Motor neuron (in vitro differentiated cells): Measurements from ENCODE around the gene XPC. TPM values are rescaled to one million over a fixed set of nuclear protein-coding genes. Genes with fewer than 3 reads are reported as not detected.
"Not testable (repeated sequence)": the region's sequence is repeated elsewhere in the genome, so short reads cannot be mapped to it uniquely, and the experiment has no call there.

Source experiments
- ATAC-seq, 8 experiments: fragments of 200-7000 bp; cut with Tn5 transposase; replicated peaks in 6 of 8; 2 replicates each; pipeline ENCODE4 v1.8.0; 2021; ENCODE audit warnings: mild to moderate bottlenecking in 8 of 8, moderate library complexity in 8 of 8
- H3K27ac ChIP-seq, 2 donors: fragments of 250-450 bp; sonication (Bioruptor Pico); 2 replicates each; pipeline ENCODE4 v1.9.0; 2021; ENCODE audit warnings: antibody characterized with exemption in 2 of 2, mild to moderate bottlenecking in 2 of 2, moderate library complexity in 1 of 2
- H3K4me1 ChIP-seq, 2 donors: fragments of 250-450 bp; sonication (Bioruptor Pico); replicated peaks in 1 of 2; 2 replicates each; pipeline ENCODE4 v1.6.1; 2021; ENCODE audit warnings: antibody characterized with exemption in 2 of 2, mild to moderate bottlenecking in 2 of 2, moderate library complexity in 1 of 2
- H3K4me3 ChIP-seq, 5 donors: fragments of 250-450 bp; sonication (Bioruptor Pico); 2 replicates each; pipeline ENCODE4 v1.9.0; 2021; ENCODE audit warnings: antibody characterized with exemption in 5 of 5, mild to moderate bottlenecking in 5 of 5, moderate library complexity in 4 of 5
- WGBS, 10 experiments: fragments of 450-650 bp; shearing (Covaris generic); methylation state at CpG; one replicate each; pipeline ENCODE4 v1.0.0; 2022; 5-methylcytosine and 5-hydroxymethylcytosine counted together
- in situ Hi-C, 9 experiments: fragments of 400-800 bp; cut with MboI; loops; one replicate each; pipeline ENCODE4 v1.15.0; 2021; ENCODE audit warnings: low sequenced_read_pairs in 9 of 9, low pct_unique_long_range_greater_than_20kb in 2 of 9; ENCODE audit not compliant: unreplicated experiment in 9 of 9
- total RNA-seq, 8 experiments: library from RNA; unstranded; fragments of 300-600 nt; gene quantifications; 2 replicates each; pipeline versions ENCODE4 v1.2.3 to v1.2.4, GENCODE V29; 2022

The XPC gene
- total RNA-seq, 8 experiments from 2014 or later: 22.3 to 94.0 (median 36.3) TPM

DNA sequence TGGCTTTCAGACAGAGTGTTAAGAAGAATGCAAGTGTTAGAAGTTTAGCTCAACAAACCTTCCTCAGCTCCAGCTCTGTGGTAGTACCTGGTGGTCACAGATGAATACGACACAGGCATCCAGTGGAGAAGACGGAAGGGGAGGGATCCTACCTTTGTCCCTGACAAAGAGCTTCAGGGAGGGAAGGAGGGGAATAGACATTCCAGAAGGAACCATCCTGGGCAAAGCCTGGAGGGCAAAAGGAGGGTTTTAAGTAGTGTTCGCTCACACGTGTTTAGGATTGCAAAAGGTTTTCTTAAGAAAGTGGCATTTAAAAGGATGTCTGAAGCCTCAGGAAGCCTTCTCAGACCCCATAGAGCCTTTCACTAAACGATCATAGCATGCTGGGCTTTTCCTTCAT lies 56.5 kb downstream of the XPC start:
- in situ Hi-C loops: loop anchor here in 1 of 9 experiments (25.0 kb wide), 1 partner anchor 185 kb away; no protein-coding TSS in a partner anchor
- Histone ChIP-seq H3K4me3 (no peak overlapping the region), H3K27ac (no peak overlapping the region), H3K4me1 (peaks cover 12 to 16% of the 10 kb centered on the region in 2 donors)
- ATAC-seq: no peak
- 62 to 100% (median 83%) methylated on average over 1 to 5 of the region's 5 CpGs; no CpG with 5 or more reads in 1 of the 10 experiments for WGBS, 10 experiments

DNA sequence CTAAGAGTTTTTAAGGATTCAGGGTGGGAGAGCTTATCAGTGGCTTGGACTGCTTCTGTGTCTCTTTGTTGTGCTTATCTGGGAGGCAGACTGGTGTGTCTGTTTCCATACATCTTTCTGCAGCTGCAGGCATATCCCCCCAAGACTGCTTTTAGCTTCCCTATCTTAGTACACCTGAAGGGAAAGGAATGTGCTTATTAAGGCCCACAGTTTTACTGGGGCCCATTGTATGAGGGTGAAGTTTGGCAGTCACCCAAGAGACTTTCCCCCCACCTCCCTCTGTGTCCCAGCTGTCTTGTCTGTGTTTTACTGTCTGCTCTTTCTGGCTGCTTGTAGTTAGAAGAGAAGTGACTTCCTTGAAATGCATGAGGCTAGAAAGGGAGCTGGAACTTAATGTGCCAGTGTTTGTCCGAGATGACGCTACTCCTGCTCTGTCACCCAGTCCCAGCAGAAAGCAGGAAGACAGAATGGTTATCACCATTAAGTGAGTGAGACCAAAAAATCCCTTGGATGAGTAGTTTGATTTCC lies 57.4 kb downstream of the XPC start:
- in situ Hi-C loops: loop anchor here in 1 of 9 experiments (25.0 kb wide), 1 partner anchor 184 kb away; no protein-coding TSS in a partner anchor
- 93 to 100% (median 100%) methylated on average over 2 of the region's 2 CpGs; no CpG with 5 or more reads in 7 of the 10 experiments for WGBS, 10 experiments
- H3K4me1 ChIP-seq: not testable (repeated sequence)

DNA sequence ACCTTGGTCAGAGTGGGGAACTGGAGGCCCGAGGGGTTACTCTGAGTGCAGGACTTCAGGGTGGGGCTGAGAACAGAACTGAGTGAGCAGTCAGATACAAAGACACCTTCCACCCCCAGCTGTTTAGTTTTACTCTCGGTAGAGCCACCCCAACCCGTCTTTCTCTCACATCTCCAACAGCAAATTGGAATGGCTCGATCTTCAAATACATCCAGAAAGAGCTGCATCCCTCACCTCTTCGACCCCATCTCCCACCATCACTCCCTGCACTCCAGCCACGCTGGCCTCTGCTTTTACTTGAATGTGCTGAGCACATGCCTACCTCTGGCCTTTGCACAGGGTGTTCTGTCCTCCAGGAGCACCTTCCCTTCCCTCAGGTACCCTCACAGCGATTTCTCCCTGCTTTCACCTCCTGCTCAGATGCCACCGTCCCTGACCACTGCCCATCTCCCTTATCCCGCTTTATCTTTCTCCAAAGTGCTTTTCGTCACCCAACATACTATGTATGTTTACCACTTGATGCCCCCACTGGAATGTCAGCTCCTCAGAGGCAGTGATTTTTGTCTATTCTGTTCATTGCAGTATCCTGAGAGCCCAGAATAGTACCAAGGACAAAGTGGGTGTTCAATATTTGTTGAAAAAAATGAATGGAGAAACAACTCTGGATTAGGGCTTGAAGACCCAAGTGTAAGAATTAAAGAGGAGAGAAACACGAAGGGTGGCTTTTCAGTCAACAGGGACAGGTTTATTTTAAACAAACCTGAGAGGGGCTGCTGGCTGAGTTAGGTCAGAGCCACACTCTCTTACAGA lies 58.1 kb downstream of the XPC start:
- no peak for ATAC-seq
- in situ Hi-C loops: loop anchor here in 1 of 9 experiments (25.0 kb wide), 1 partner anchor 183 kb away; no protein-coding TSS in a partner anchor
- Histone ChIP-seq H3K27ac (no peak overlapping the region), H3K4me3 (no peak overlapping the region), H3K4me1 (peaks cover 8% of the 10 kb centered on the region in 2 donors)
- WGBS, 10 experiments: 88 to 100% (median 98%) methylated on average over 1 to 6 of the region's 11 CpGs; no CpG with 5 or more reads in 2 of the 10 experiments

More for the DNA sequence above, 57.4 kb downstream of the XPC start:
- ATAC-seq, H3K4me3 ChIP-seq, H3K27ac ChIP-seq: not testable (repeated sequence)

DNA sequence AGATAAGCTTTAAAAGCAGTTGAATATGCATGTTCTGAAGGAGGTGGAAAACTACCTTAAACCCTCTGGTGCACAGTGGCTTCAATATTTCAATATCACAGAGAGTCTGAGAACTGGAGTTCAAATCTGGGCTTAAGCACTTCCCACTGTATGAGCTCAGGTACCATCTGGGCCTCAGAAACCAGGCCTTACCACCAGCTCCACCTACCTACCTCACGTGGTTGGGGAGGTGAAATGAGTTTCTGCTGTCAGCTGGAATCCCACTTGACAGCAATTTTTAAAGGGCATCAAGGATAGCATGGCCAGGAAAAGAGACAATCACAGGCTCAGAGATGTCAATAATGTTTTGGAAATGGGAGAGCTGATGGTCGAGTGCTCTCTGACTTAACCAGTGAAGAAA lies 58.8 kb downstream of the XPC start:
- no peak overlapping the region for H3K27ac ChIP-seq
- in situ Hi-C loops: loop anchor here in 1 of 9 experiments (25.0 kb wide), 1 partner anchor 182 kb away; no protein-coding TSS in a partner anchor
- 71 to 100% (median 86%) methylated on average over 1 to 2 of the region's 2 CpGs; no CpG with 5 or more reads in 5 of the 10 experiments for WGBS, 10 experiments
- ATAC-seq: no peak
- H3K4me1 ChIP-seq: peaks cover 8% of the 10 kb centered on the region in 2 donors
- H3K4me3 ChIP-seq: no peak overlapping the region

DNA sequence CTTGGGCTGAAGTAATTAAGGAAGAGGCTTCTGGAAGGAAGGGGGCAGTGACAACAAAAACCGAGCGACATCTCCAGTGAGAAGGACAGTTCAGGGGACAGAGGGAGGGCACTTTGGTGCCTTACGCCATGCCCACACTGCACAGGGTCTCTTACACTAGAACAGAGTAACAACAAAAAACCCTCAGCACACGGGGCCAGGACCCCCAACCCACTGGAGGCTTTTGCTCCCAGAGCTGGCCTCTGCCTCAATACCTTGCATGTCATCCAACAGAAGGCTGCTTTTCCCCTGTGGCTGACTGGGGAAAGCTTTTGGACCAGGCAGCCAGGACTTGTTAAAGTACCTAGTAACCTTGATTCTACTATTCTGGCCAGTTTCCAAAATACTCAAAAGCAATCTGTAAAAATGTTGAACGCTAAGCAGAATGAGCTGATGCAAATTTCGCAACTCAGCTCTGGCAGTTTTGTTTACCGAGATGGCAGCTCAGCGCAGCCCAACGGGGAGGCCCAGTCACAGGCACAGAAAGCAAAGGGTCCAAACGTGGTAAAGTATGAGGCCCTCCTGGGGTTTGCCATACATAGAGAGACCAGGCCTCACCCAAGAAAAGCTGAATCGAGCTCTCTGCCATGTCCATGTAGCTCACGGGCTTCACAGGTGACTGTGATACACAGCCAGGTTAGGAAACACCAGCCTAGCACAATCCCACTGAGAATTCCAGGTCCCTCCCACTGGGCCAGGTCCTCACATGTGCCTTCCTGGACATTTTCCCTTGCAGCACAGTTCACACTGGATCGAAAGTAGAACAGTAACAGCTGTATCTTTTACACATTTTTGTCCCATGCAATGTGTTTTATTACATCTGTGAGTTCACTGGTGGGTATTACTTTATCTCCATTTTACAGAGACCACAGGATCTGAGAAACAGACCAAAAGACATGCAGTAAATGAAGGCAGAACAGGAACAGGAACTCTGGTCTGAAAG lies 59.7 kb downstream of the XPC start:
- peak in 2 of 8 experiments; percentile 29 to 85 for ATAC-seq
- 58 to 86% (median 83%) methylated on average over 1 to 11 of the region's 13 CpGs; no CpG with 5 or more reads in 1 of the 10 experiments for WGBS, 10 experiments
- Histone ChIP-seq H3K27ac (no peak overlapping the region), H3K4me1 (peaks cover 4 to 5% of the 10 kb centered on the region in 2 donors), H3K4me3 (no peak overlapping the region)
- in situ Hi-C loops: loop anchor here in 1 of 9 experiments (25.0 kb wide), 1 partner anchor 181 kb away; no protein-coding TSS in a partner anchor

DNA sequence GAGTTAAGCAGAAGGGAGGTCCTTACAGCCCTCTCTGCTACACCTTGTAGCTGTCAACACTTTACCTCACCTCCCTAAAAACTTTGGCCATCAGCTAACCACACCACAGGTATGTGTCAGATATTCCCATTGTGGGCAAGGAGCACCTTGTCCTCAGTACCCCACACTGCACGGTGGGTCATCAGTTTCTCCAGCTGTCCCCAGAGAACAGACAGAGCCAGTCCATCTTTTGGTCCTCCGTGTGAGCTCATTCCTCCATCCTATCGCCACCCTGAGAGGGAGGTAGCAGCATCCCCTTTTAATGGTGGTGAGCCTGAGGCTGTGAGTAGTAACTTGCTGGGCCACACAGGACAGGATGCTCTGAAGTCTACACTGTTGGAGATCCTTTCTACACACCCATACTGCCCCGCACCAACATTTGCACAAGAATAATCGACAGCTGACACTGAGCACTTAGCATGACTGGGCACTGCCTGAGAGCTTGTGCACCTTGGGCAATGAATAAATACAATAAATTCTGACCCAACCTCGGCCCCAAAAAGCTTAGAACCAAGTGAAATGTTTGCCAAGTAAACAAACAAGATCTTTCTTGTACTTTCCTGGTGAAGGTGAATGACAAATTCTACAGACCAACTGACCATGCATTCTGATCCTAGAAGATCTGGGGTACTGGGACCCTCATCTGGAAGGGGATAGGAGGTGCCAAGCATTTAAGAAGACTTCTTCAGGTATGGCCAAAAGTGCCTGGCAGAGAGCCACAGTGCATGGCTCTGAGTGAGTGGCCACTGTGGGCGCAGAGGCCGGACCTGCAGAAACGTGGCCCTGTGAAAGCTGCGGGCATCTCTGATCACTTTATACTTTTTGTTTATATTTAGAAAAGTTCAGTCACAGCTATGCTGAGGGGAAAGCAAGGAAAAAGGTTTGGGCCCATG lies 60.7 kb downstream of the XPC start:
- H3K27ac ChIP-seq: no peak overlapping the region
- no peak for ATAC-seq
- H3K4me1 ChIP-seq: no peaks in the 10 kb centered on the region
- WGBS, 10 experiments: 78 to 100% (median 85%) methylated on average over 1 to 8 of the region's 10 CpGs; no CpG with 5 or more reads in 1 of the 10 experiments
- in situ Hi-C loops: loop anchor here in 1 of 9 experiments (25.0 kb wide), 1 partner anchor 180 kb away; no protein-coding TSS in a partner anchor
- no peak overlapping the region for H3K4me3 ChIP-seq

DNA sequence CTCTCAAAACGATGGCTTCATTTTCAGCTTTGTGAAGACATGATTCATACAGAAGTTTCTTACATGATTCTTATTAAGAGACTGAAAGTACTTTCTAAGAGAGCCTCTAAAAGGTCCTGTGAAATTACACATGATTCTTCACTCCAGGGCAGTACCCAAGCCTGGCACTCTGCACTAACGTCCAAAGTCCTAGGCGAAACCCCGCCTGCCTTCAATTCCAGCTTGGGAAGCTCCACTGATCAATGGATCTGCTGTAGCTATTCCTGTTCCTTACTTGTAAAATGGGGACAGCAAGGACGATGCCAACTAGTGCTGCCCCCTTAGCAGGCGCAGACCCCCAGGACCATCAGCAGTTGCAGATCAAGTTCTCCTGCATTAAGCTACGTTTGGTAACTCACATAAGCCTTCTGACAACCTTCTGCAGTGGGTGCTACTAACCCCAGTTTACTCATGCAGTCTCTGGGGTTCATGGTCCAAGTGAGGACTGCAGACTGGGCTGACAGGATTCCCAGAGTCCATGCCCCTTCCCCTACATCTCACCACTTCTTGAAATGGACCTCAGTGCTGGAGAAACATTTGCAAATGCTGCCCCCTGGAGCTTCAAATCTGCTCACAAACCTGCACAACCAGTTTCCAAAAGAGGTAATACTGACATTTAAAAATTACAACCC lies 64.3 kb downstream of the XPC start:
- H3K27ac ChIP-seq: no peak overlapping the region
- WGBS, 10 experiments: 90 to 100% (median 99%) methylated on average over 1 to 6 of the region's 7 CpGs; no CpG with 5 or more reads in 2 of the 10 experiments
- ATAC-seq: no peak
- no peaks in the 10 kb centered on the region for H3K4me1 ChIP-seq
- H3K4me3 ChIP-seq: no peak overlapping the region
- in situ Hi-C loops: loop anchor here in 1 of 9 experiments (25.0 kb wide), 1 partner anchor 177 kb away; no protein-coding TSS in a partner anchor

DNA sequence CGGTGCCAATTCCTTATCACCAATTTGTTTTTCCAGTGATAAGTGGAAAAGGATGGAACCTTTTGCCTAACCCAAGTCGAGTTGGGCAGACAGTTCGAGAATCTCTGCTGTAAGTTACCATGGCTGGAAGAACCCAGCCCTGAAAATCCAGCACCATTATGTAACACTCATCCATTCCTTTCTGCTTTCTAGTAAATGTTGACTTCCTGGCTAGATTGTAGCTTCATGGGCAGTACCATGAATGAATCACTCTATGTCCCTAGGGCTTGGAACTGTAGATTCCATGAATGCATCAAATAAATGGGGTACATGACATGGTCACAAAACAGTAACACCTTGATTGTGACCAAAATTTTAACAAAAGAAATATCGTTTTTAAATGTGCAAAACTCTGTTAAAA lies 67.7 kb downstream of the XPC start:
- no peak for ATAC-seq
- 72 to 100% (median 91%) methylated on average over 1 to 4 of the region's 4 CpGs for WGBS, 10 experiments
- H3K4me3 ChIP-seq: no peak overlapping the region
- H3K4me1 ChIP-seq: no peaks in the 10 kb centered on the region
- in situ Hi-C loops: loop anchor here in 1 of 9 experiments (25.0 kb wide), 1 partner anchor 173 kb away; no protein-coding TSS in a partner anchor
- H3K27ac ChIP-seq: no peak overlapping the region

DNA sequence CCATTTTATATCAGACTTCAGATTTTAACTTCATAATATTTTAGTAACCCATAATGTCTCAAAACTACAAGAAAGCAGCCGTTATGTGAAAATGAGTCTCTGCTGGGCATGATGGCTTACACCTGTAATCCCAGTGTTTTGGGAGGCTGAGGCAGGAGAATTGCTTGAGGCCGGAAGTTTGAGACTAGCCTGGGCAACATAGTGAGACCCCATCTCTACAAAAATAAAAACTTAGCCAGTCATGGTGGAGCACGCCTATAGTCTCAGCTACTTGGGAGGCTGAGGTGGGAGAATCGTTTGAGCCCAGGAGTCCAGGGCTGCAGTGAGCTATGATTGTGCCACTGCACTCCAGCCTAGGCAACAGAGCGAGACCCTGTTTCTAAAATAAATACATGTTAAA lies 68.6 kb downstream of the XPC start:
- H3K4me3 ChIP-seq, H3K27ac ChIP-seq, H3K4me1 ChIP-seq, ATAC-seq: not testable (repeated sequence)
- in situ Hi-C loops: loop anchor here in 1 of 9 experiments (25.0 kb wide), 1 partner anchor 173 kb away; no protein-coding TSS in a partner anchor
- 80 to 100% (median 100%) methylated on average over 1 to 3 of the region's 5 CpGs; no CpG with 5 or more reads in 1 of the 10 experiments for WGBS, 10 experiments

DNA sequence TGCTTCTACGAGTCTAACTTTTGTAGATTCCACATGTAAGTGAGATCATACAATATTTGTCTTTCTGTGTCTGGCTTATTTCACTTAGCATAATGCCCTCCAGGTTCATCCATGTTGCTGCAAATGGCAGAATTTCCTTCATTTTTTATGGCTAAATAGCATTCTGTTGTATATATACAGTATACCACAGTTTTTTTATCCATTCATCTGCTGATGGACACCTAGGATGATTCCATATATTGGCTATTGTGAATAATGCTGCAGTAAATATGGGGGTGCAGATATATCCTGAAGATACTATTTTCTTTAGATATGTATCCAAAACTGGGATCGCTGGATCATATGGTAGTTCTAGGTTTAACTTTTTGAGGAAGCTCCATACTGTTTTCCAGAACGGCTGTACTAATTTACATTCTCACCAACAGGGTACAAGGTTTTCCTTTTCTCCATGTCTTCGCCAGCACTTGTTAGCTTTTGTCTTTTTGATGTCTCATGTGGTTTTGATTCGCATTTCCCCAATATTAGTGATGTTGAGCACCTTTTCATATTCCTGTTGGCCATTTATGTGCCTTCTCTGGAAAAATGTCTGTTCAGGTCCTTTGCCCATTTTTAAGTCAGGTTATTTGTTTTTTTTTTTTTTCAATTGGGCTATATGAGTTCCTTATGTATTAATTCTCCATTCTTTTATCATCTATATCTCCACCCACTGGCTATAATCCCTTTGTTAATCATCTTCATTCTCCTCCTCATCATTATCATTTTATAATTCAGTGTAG lies 80.6 kb downstream of the XPC start:
- no peak for ATAC-seq
- 31 to 94% (median 75%) methylated on average over 2 to 5 of the region's 5 CpGs for WGBS, 10 experiments
- Histone ChIP-seq H3K27ac (no peak overlapping the region), H3K4me3 (no peak overlapping the region), H3K4me1 (no peaks in the 10 kb centered on the region)
- in situ Hi-C loops: no loop called here
